Lung (tissue), 12 donors: ENCODE results near the gene RAB24. TPM values are rescaled to one million over a fixed set of nuclear protein-coding genes. Genes with fewer than 3 reads are reported as not detected.

Experiments
- ATAC-seq: fragments of 200-7000 bp; cut with Tn5 transposase; one replicate; pipeline ENCODE4 v1.9.1; 2020; ENCODE audit warnings: moderate number of reproducible peaks; ENCODE audit not compliant: insufficient read depth, low FRiP score
- DNase-seq, 3 donors: peaks; one replicate each; pipeline ENCODE4 v3.0.0-alpha.2; 2013 to 2017
- H3K27ac ChIP-seq, 2 donors: one replicate each; pipeline ENCODE4 v1.5.1; 2013; ENCODE audit warnings: mild to moderate bottlenecking in 2 of 2, moderate library complexity in 2 of 2, control low read depth in 1 of 2, inconsistent platforms in 1 of 2, low read depth in 1 of 2, low read length in 1 of 2
- H3K27me3 ChIP-seq, 3 donors: one replicate each; pipeline ENCODE4 v1.5.1; 2013; ENCODE audit warnings: low read length in 2 of 3; ENCODE audit not compliant: control insufficient read depth in 3 of 3, insufficient read depth in 3 of 3
- H3K36me3 ChIP-seq, 4 donors: one replicate each; pipeline ENCODE4 v1.5.1; 2013; ENCODE audit warnings: low read length in 4 of 4, mild to moderate bottlenecking in 1 of 4, moderate library complexity in 1 of 4; ENCODE audit not compliant: control insufficient read depth in 4 of 4, insufficient read depth in 4 of 4
- H3K4me1 ChIP-seq, 5 donors: one replicate each; pipeline ENCODE4 v1.5.1; 2013; ENCODE audit warnings: low read length in 5 of 5, mild to moderate bottlenecking in 2 of 5, moderate library complexity in 1 of 5; ENCODE audit not compliant: control insufficient read depth in 5 of 5, insufficient read depth in 5 of 5
- H3K4me3 ChIP-seq: one replicate; pipeline ENCODE4 v1.5.1; 2013; ENCODE audit warnings: mild to moderate bottlenecking, control low read depth, moderate library complexity
- H3K9ac ChIP-seq, 2 donors: one replicate each; pipeline ENCODE4 v1.5.1; 2013; ENCODE audit warnings: low read length in 2 of 2, control low read depth in 1 of 2; ENCODE audit not compliant: insufficient read depth in 1 of 2
- H3K9me3 ChIP-seq, 4 donors: one replicate each; pipeline ENCODE4 v1.5.1; 2013; ENCODE audit warnings: low read length in 3 of 4, mild to moderate bottlenecking in 1 of 4, moderate library complexity in 1 of 4; ENCODE audit not compliant: control insufficient read depth in 4 of 4, insufficient read depth in 3 of 4
- CTCF ChIP-seq: IDR thresholded peaks from 2 replicates; pipeline ENCODE4 v1.5.1; 2012; ENCODE audit warnings: mild to moderate bottlenecking; ENCODE audit errors: control extremely low read depth, extremely low read depth
- WGBS, 2 donors: extraction: QIAGEN DNeasy Blood & Tissue Kit; methylation state at CpG; one replicate each; pipeline ENCODE4 v1.1.7; 2013; 5-methylcytosine and 5-hydroxymethylcytosine counted together
- polyA plus RNA-seq, 2 donors: library from polyadenylated mRNA; stranded (reverse); fragments of 200-250 nt; gene quantifications; one replicate each; pipeline ENCODE4 v1.2.1, GENCODE V29; 2013
- total RNA-seq, 2 donors: library from RNA; depleted of rRNA in 1 of 2; stranded (reverse); fragments of >200 nt in 1 of 2; gene quantifications; one replicate each; pipeline ENCODE4 v1.2.1, GENCODE V29; 2014 to 2021
- donor health status: control.
- donor health status: control.
- donor health status: Bipolar disorder and iron deficiency.
- donor health status: healthy.
- donor health status: DM: yes; HTN: yes; CAD: no.

The RAB24 gene
- total and polyA plus RNA-seq, 4 donors = 25.9 to 76.6 (median 42.4) TPM

- Histone ChIP-seq H3K4me3 (no peak overlapping the region), H3K27me3 (no peaks in the 10 kb centered on the region), H3K9me3 (no peaks in the 10 kb centered on the region), H3K9ac (no peak overlapping the region), H3K36me3 (peaks cover 12 to 53% (median 26%) of the 10 kb centered on the region in 4 donors), H3K27ac (peak overlapping the region in 1 of 2 donors; percentile 34), H3K4me1 (no peaks in the 10 kb centered on the region)
- TF ChIP-seq CTCF = no peak
- whole genome bisulfite sequencing, 2 donors = 44 to 66% methylated on average over 11 of the region's 11 CpGs
- ATAC-seq (no peak), DNase-seq (no peak)
Measured at GRCh38 chr5:177339107-177339638, 35.7 kb upstream of the RAB24 start.

GRCh38 chr5:177338251-177339106 is 35.0 kb upstream of the RAB24 start:
- Histone ChIP-seq H3K4me3 (no peak overlapping the region), H3K27me3 (no peaks in the 10 kb centered on the region), H3K36me3 (peaks cover 15 to 55% (median 31%) of the 10 kb centered on the region in 4 donors), H3K27ac (peak overlapping the region in 1 of 2 donors; percentile 37), H3K9ac (no peak overlapping the region), H3K4me1 (no peaks in the 10 kb centered on the region), H3K9me3 (no peaks in the 10 kb centered on the region)
- 89 to 90% methylated on average over 22 of the region's 22 CpGs for WGBS, 2 donors
- no peak for TF ChIP-seq CTCF
- ATAC-seq = no peak
- DNase-seq = no peak

DNA sequence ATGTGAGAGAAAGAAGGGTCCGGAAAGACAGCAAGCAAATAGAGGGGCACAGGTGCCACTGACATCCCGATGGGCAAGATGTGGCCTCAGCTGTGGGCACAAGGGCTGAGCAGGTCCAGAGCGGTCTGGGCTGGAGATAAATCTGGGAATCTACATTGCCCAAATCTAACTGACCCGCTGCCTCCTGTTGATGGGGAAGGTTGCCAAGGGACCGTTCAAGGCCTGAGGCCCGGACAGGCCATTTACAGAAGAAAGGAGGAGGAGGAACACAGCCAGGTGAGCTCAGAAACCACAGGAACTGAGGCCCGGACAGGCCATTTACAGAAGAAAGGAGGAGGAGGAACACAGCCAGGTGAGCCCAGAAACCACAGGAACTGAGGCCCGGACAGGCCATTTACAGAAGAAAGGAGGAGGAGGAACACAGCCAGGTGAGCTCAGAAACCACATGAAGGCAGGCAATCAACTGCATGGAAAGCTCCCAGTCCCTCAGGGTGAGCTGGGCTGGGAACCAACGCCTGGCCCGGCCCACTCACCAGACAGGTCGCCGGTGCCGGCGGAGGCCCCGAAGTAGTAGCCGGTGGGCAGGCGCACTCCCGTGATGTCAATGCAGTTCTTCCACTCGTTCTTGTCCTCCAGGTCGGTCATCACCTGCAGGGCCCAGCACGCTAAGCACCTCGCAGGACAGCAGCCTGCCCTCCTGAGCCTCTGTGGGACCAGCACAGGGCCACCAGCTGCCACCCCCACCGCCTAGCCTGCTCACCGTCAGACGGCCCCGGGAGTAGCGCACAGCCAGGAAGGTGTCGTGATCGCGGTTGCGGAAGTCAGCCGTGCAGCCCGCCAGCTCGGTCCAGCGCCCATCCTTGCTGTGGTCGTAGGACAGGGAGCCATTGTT is 33.3 kb upstream of the RAB24 start:
- DNase-seq = no peak
- H3K9ac ChIP-seq = no peak overlapping the region
- peaks cover 13 to 71% (median 35%) of the 10 kb centered on the region in 4 donors for H3K36me3 ChIP-seq
- H3K4me1 ChIP-seq = no peaks in the 10 kb centered on the region
- H3K27ac ChIP-seq = no peak overlapping the region
- WGBS, 2 donors = 91 to 94% methylated on average over 36 of the region's 36 CpGs
- no peak for ATAC-seq
- no peaks in the 10 kb centered on the region for H3K27me3 ChIP-seq
- TF ChIP-seq CTCF = no peak
- no peak overlapping the region for H3K4me3 ChIP-seq
- no peaks in the 10 kb centered on the region for H3K9me3 ChIP-seq
